Measurements from ENCODE around the gene TUBGCP5.
"Not testable (repeated sequence)": the region's sequence is repeated elsewhere in the genome, so short reads cannot be mapped to it uniquely, and the experiment has no call there.

DNA sequence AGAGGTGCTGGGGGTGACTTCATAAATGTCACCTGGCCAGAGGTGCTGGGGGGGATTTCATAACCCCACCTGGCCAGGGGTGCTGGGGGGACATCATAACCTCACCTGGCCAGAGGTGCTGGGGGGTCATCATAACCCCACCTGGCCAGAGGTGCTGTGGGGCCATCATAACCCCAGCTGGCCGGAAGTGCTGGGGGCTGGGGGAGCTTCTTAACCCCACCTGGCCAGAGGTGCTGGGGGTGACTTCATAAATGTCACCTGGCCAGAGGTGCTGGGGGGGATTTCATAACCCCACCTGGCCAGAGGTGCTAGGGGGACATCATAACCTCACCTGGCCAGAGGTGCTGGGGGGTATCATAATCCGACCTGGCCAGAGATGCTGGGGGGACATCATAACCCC lies 4.6 kb upstream of the TUBGCP5 start:
- TF ChIP-seq, protein P1, sequence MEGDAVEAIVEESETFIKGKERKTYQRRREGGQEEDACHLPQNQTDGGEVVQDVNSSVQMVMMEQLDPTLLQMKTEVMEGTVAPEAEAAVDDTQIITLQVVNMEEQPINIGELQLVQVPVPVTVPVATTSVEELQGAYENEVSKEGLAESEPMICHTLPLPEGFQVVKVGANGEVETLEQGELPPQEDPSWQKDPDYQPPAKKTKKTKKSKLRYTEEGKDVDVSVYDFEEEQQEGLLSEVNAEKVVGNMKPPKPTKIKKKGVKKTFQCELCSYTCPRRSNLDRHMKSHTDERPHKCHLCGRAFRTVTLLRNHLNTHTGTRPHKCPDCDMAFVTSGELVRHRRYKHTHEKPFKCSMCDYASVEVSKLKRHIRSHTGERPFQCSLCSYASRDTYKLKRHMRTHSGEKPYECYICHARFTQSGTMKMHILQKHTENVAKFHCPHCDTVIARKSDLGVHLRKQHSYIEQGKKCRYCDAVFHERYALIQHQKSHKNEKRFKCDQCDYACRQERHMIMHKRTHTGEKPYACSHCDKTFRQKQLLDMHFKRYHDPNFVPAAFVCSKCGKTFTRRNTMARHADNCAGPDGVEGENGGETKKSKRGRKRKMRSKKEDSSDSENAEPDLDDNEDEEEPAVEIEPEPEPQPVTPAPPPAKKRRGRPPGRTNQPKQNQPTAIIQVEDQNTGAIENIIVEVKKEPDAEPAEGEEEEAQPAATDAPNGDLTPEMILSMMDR (IDR thresholded peaks at IDR 0.05; ENCODE audit: low read depth, low read length, poor library complexity, severe bottlenecking): not testable (repeated sequence)
- TF ChIP-seq EZH2phosphoT487 (IDR thresholded peaks at IDR 0.05; ENCODE audit: borderline replicate concordance, low read length): not testable (repeated sequence)

Data from DOHH2 (cell line).